Measurements from ENCODE around the gene SLC2A4. TPM values are rescaled to one million over a fixed set of nuclear protein-coding genes. Genes with fewer than 3 reads are reported as not detected.

SLC2A4 gene
- total RNA-seq, 1 experiment from 2014 or later, result not detected

DNA sequence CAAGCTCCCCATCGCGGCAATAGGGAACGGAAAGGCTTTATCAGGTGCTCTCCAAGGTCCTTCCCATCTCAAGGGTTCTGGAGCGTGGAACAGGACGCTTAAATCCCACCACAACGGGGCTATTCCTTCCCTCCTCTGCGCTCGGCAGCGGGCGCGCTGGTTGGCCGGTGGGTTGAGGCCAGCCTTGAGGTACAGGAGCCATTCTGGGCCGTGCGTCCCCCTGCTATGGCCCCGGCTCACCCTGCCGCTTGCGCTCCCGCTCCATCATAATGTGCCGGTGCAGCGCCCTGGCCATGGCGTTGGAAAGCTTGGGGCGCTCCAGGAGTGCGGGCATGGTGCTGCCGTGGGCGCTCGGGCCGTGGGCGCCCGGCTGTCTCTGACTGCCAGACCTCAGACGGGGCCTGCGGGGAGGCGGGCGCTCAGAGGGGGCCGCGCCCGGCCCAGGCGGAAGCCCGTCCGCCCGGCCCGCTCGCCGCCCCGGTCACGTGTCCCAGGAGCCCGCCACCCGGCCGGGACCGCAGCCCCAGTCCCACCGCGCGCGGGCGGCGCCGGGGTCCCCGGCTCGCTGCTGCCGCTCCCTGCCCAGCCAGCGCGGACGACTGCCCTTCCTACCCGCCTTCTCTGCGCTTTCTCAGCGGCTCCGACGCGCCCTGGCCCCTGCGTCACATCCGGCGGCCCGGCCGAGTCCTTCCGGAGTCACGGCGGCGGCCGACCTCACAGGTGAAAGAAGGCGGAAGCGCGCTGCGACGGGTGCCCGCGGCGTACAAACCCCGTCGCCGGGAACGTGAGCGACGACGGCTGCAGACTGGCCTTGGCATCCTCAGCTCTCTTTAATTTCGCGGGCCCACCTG is 33.4 kb downstream of the SLC2A4 start, which contains the start of gene GPS2:
Gene GPS2 (minus strand): TSS at position 642 of the 851 bp plus-strand sequence. CDS start 308 bp downstream, at position 334.
- Histone ChIP-seq H4K20me1 (ENCODE audit: insufficient read depth, low read depth, low read length) (peaks cover 28% of the 10 kb centered on the region), H3K36me3 (ENCODE audit: insufficient read depth, low read length) (peaks cover 35% of the 10 kb centered on the region), H3K27ac (ENCODE audit: low read length) (peak within 1 kb of the TSS; percentile 63), H3K9ac (ENCODE audit: low read length) (peak within 1 kb of the TSS; percentile 78), H3K79me2 (ENCODE audit: low read length) (peaks cover 10% of the 10 kb centered on the region), H3K4me3 (ENCODE audit: low read length) (peak within 1 kb of the TSS; percentile 89), H2AFZ (ENCODE audit: low read length) (no peak within 1 kb of the TSS), H3K4me1 (ENCODE audit: low read length) (peaks cover 49% of the 10 kb centered on the region), H3K9me2 (replicated peaks; ENCODE audit: insufficient read depth, low read length) (no peaks in the 10 kb centered on the region), H3K9me3 (ENCODE audit: low read length) (no peaks in the 10 kb centered on the region), H3K4me2 (ENCODE audit: low read depth, low read length, poor library complexity, severe bottlenecking) (peak within 1 kb of the TSS; percentile 83), H3K27me3 (ENCODE audit: low read length) (no peaks in the 10 kb centered on the region)
- DNase-seq, result peak; percentile 96

DNA sequence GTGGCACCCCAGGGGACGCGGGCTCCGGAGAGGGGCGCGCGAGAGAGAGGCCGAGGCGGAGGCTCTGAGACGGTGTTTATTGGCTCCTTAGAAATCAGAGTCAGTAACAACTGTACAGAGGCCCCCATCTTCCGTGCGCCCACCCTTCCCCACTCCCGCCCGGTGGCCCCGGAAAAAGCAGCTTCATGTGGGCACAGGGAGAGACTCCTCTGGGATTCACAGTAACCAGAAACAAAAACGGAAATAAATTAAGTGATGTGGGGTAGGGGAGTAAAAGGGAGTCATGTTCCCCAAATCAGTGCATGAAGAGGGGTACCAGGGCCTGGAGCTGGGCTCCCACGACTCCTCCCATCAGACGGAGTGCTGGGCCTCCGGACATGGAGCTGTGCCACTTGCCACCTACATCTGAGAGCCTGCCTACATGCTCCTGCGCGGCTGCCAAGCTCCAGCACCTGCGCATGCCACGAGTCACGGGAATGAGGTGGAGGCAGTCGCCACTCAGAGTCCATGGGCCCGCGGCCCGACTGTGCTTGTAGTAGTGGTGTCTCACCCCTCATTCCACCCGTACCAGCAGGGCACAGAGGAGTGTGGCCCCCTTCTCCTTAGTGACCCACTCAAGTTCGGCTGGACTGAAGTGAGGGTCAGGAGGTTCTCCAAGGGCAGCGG is 34.2 kb downstream of the SLC2A4 start:
- no peaks in the 10 kb centered on the region for H3K27me3 ChIP-seq (ENCODE audit: low read length)
- peak overlapping the region; percentile 83 for H3K4me2 ChIP-seq (ENCODE audit: low read depth, low read length, poor library complexity, severe bottlenecking)
- H3K9ac ChIP-seq (ENCODE audit: low read length), result peak overlapping the region; percentile 78
- H4K20me1 ChIP-seq (ENCODE audit: insufficient read depth, low read depth, low read length), result peaks cover 21% of the 10 kb centered on the region
- H3K9me3 ChIP-seq (ENCODE audit: low read length), result no peaks in the 10 kb centered on the region
- H3K9me2 ChIP-seq (replicated peaks; ENCODE audit: insufficient read depth, low read length), result no peaks in the 10 kb centered on the region
- H3K4me3 ChIP-seq (ENCODE audit: low read length), result peak overlapping the region; percentile 89
- H3K36me3 ChIP-seq (ENCODE audit: insufficient read depth, low read length), result peaks cover 30% of the 10 kb centered on the region
- DNase-seq, result no peak
- no peak overlapping the region for H2AFZ ChIP-seq (ENCODE audit: low read length)
- peaks cover 3% of the 10 kb centered on the region for H3K79me2 ChIP-seq (ENCODE audit: low read length)
- H3K4me1 ChIP-seq (ENCODE audit: low read length), result peaks cover 41% of the 10 kb centered on the region
- H3K27ac ChIP-seq (ENCODE audit: low read length), result peak overlapping the region; percentile 63

DNA sequence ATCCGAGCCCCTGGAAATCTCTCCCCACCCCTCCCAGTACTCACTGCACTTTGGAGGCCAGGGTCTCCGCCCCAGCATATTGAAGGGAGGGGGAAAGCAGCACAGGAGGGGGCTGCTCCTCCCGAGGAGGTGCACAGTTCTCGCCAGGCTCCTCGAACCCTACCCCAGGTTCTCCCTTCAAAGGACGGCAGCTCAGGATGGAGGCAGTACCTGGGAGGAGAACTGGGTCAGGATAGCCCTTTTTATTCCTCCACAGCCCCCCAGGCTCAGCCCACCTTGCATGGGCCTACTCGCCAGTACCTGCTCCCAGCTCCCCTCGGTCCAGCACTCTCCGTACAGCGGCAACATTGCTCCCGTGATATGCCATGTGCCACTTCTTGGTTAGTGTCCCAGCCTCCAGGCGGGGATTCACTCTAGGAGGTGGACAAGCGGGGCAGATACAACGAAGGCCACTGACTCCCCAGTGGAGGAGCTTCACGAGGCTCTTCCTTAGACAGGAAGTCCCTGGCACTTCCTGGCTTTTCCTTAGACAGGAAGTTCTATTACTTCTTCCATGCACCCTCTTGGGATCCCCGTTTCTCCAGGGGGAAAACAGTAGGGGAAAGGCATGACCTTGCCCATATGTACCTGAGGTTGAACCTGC is 35.8 kb downstream of the SLC2A4 start:
- no peak overlapping the region for H3K9ac ChIP-seq (ENCODE audit: low read length)
- no peak overlapping the region for H3K4me2 ChIP-seq (ENCODE audit: low read depth, low read length, poor library complexity, severe bottlenecking)
- no peak overlapping the region for H3K27ac ChIP-seq (ENCODE audit: low read length)
- H3K9me3 ChIP-seq (ENCODE audit: low read length), result no peaks in the 10 kb centered on the region
- H4K20me1 ChIP-seq (ENCODE audit: insufficient read depth, low read depth, low read length), result peaks cover 11% of the 10 kb centered on the region; the same call in 1 of the 2 replicates
- H3K36me3 ChIP-seq (ENCODE audit: insufficient read depth, low read length), result peaks cover 21% of the 10 kb centered on the region
- peaks cover 32% of the 10 kb centered on the region for H3K4me1 ChIP-seq (ENCODE audit: low read length)
- H3K4me3 ChIP-seq (ENCODE audit: low read length), result no peak overlapping the region
- no peak overlapping the region for H2AFZ ChIP-seq (ENCODE audit: low read length)
- no peak for DNase-seq
- no peaks in the 10 kb centered on the region for H3K9me2 ChIP-seq (replicated peaks; ENCODE audit: insufficient read depth, low read length)
- H3K79me2 ChIP-seq (ENCODE audit: low read length), result no peaks in the 10 kb centered on the region
- no peaks in the 10 kb centered on the region for H3K27me3 ChIP-seq (ENCODE audit: low read length)

DNA sequence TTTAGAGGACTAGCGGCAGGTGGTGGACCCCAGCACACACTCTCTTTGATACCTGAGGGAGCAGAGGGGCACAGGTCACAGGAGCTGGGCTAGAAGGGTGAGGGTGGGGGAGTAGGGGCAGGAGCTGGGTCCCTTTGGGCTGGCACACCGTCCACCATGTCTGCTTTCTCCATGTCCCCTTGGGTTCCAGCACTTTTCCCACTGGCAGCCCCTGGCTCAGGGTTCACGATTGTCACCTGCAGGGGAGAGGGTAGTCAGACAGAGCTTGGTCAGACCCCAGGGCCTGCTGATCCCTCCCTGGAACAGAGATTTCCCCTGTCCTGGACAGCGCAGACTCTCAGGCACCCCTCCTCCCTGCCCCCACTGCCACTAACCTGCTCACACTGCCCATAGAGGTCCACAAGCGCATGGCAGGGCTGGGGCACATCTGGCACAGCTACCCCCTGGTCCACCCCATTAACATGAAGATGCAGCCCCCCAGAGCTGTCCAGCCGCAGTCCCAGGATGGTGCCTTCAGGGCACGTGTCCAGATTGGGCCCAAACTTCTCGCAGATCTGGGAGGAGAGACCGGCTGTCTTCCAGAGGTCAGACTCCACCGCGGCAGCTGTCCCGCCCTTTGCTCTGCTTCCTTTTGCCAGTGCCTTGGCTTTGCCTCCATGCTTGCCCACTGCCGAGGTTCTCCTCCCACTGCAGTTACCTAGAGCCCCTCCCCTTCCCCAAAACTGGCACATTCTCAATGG is 36.8 kb downstream of the SLC2A4 start:
- Histone ChIP-seq H3K27me3 (ENCODE audit: low read length) (no peaks in the 10 kb centered on the region), H4K20me1 (ENCODE audit: insufficient read depth, low read depth, low read length) (peaks cover 6% of the 10 kb centered on the region; the same call in 1 of the 2 replicates), H2AFZ (ENCODE audit: low read length) (no peak overlapping the region), H3K27ac (ENCODE audit: low read length) (no peak overlapping the region), H3K79me2 (ENCODE audit: low read length) (no peaks in the 10 kb centered on the region), H3K9ac (ENCODE audit: low read length) (no peak overlapping the region), H3K36me3 (ENCODE audit: insufficient read depth, low read length) (peaks cover 22% of the 10 kb centered on the region), H3K9me3 (ENCODE audit: low read length) (no peaks in the 10 kb centered on the region), H3K4me3 (ENCODE audit: low read length) (no peak overlapping the region), H3K4me2 (ENCODE audit: low read depth, low read length, poor library complexity, severe bottlenecking) (no peak overlapping the region), H3K9me2 (replicated peaks; ENCODE audit: insufficient read depth, low read length) (no peaks in the 10 kb centered on the region), H3K4me1 (ENCODE audit: low read length) (peaks cover 22% of the 10 kb centered on the region)
- no peak for DNase-seq

DNA sequence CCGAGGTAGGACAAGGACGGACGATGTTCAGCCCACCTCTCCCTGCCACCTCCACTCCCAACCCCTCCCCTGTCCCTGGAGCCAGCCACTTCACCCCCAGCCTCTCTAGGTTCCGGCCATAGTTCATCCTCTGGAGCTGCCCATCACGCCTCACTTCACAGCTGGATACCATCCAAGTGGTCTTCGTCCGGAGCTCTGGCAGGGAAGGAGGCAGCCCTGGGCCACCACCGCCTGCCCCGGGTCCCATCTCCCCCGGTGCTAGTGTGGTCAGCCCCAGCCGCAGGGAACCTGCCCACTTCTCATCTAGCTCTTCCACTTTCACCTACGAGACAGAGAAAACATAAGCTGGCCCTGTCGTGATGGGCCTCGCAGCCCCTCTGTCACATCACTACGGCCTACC is 39.9 kb downstream of the SLC2A4 start:
- H3K79me2 ChIP-seq (ENCODE audit: low read length), result no peaks in the 10 kb centered on the region
- H4K20me1 ChIP-seq (ENCODE audit: insufficient read depth, low read depth, low read length), result no peaks in the 10 kb centered on the region
- no peak overlapping the region for H2AFZ ChIP-seq (ENCODE audit: low read length)
- H3K9ac ChIP-seq (ENCODE audit: low read length), result no peak overlapping the region
- peaks cover 27% of the 10 kb centered on the region for H3K36me3 ChIP-seq (ENCODE audit: insufficient read depth, low read length)
- no peak overlapping the region for H3K4me2 ChIP-seq (ENCODE audit: low read depth, low read length, poor library complexity, severe bottlenecking)
- H3K27ac ChIP-seq (ENCODE audit: low read length), result no peak overlapping the region
- H3K4me1 ChIP-seq (ENCODE audit: low read length), result peaks cover under 1% of the 10 kb centered on the region; the same call in 1 of the 2 replicates
- H3K9me2 ChIP-seq (replicated peaks; ENCODE audit: insufficient read depth, low read length), result no peaks in the 10 kb centered on the region
- no peak for DNase-seq
- H3K27me3 ChIP-seq (ENCODE audit: low read length), result no peaks in the 10 kb centered on the region
- H3K4me3 ChIP-seq (ENCODE audit: low read length), result no peak overlapping the region
- no peaks in the 10 kb centered on the region for H3K9me3 ChIP-seq (ENCODE audit: low read length)

DNA sequence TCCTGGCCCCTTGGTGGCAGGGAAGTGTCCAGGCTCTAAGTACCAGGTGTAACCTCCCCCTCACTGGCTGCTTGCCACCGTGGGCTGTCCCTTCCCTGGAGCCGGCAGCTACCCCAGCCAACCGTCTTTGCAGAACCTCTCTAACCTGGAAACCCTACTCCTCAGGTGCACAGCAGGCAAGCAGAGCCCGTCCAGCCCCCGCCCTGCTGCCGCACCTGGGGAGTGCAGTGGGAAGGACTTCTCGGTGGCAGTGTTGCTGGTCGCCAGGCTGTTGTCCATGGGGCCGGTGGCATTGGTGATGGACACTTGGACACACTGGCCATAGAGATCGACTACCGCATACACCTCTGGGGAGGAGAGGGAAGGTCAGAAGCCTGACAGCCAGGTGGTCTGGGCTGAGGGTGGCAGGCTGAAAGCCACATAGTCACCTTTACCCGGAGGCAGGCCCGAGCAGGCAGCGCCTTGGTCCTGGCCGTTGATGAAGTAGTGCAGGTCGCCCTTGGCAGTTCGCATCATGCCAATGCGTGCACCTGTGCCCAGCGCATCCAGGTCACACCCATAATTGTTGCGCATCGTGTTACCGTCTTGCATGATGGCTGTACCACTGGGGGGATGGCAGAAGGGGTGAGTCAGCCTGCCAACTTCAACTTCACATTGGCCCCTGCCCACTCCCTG is 41.1 kb downstream of the SLC2A4 start:
- H3K36me3 ChIP-seq (ENCODE audit: insufficient read depth, low read length), result peaks cover 24% of the 10 kb centered on the region
- H3K9ac ChIP-seq (ENCODE audit: low read length), result no peak overlapping the region
- no peaks in the 10 kb centered on the region for H3K9me3 ChIP-seq (ENCODE audit: low read length)
- H3K27me3 ChIP-seq (ENCODE audit: low read length), result no peaks in the 10 kb centered on the region
- H3K27ac ChIP-seq (ENCODE audit: low read length), result no peak overlapping the region
- no peak overlapping the region for H3K4me3 ChIP-seq (ENCODE audit: low read length)
- peaks cover 11% of the 10 kb centered on the region for H3K79me2 ChIP-seq (ENCODE audit: low read length)
- no peak overlapping the region for H3K4me2 ChIP-seq (ENCODE audit: low read depth, low read length, poor library complexity, severe bottlenecking)
- H3K4me1 ChIP-seq (ENCODE audit: low read length), result peaks cover 4% of the 10 kb centered on the region
- H2AFZ ChIP-seq (ENCODE audit: low read length), result no peak overlapping the region
- no peak for DNase-seq
- no peaks in the 10 kb centered on the region for H3K9me2 ChIP-seq (replicated peaks; ENCODE audit: insufficient read depth, low read length)
- no peaks in the 10 kb centered on the region for H4K20me1 ChIP-seq (ENCODE audit: insufficient read depth, low read depth, low read length)

DNA sequence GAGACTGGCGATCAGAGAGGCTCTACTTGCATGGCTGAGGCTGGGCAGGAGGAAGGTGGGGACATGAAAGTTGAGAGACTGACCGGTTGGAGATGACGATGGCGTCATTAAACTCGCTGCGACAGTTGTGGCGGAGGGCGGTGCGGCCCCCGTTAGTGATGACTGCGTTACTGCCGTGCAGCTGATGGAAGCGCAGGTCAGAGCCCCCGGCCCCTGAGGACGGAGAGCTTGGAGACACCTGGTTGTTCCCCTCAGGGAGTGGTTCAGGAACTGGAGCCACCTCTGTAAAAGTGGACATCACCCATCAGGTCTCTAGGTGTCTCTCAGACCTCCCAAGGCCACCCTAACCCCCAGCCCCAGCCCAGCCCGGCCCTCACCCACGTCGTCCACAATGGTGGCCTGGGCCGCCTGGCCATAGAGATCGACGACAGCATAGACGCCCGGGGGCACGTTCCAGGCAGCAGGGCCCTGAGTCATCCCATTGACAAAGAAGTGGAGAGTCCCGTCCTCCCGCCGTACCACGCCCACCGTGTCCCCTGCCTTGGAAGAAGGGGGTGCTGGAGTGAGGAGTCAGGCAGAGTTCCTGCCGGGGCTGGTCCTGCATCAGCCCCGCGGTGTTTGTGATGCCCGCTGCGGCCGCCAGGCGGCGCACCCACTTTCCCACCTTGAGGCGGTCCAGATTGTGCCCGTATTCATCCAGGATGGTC is 42.4 kb downstream of the SLC2A4 start:
- peaks cover 20% of the 10 kb centered on the region for H3K36me3 ChIP-seq (ENCODE audit: insufficient read depth, low read length)
- H3K9ac ChIP-seq (ENCODE audit: low read length), result no peak overlapping the region; the same call in 1 of the 2 replicates

More for the DNA sequence above, 42.4 kb downstream of the SLC2A4 start:
- Histone ChIP-seq H3K4me1 (ENCODE audit: low read length) (peaks cover 11% of the 10 kb centered on the region), H3K9me2 (replicated peaks; ENCODE audit: insufficient read depth, low read length) (no peaks in the 10 kb centered on the region), H3K79me2 (ENCODE audit: low read length) (peaks cover 23% of the 10 kb centered on the region), H2AFZ (ENCODE audit: low read length) (no peak overlapping the region), H3K27me3 (ENCODE audit: low read length) (no peaks in the 10 kb centered on the region), H3K9me3 (ENCODE audit: low read length) (no peaks in the 10 kb centered on the region), H4K20me1 (ENCODE audit: insufficient read depth, low read depth, low read length) (no peaks in the 10 kb centered on the region), H3K27ac (ENCODE audit: low read length) (no peak overlapping the region), H3K4me3 (ENCODE audit: low read length) (no peak overlapping the region), H3K4me2 (ENCODE audit: low read depth, low read length, poor library complexity, severe bottlenecking) (no peak overlapping the region)
- DNase-seq, result peak; percentile 73
